Colon (tissue), 2 donors: Measurements from ENCODE around the gene FAM210A.

Experiments used
- FAIRE-seq: peaks from 2 replicates; lab custom pipeline; 2012; peaks lifted over from hg19 to GRCh38; lab: Jason Lieb, UNC
- donor health status: control.
- donor health status: control.

The FAM210A gene

GRCh38 chr18:13645093-13645492, 81.3 kb downstream of the FAM210A start:
- FAIRE-seq = no peak

DNA sequence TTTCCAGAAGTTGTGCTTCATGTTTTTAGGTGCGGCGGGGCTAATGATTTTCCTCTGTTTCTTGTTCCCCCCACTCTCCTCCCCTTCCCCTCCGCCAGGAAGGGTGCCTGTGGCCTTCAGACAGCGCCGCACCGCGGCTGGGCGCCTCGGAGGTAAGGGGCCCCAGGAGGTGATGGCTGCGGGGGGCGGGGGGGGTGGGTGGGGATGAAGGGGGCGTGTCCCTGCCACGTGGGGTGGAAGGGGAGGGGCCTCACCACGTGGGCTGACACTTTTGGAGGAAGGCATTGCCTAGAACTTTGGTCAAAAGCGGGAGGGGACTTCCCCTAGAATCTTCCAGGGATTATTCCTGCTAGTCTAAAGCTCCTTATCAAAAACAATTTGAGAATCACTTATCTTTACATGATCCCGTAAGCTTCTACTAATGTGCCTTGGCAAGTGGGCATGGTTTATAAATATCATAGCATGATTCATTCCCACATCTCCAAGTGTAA, 83.1 kb downstream of the FAM210A start:
- FAIRE-seq = no peak

- no peak for FAIRE-seq
These were observed 83.9 kb downstream of the FAM210A start for GRCh38 chr18:13642440-13642827.

GRCh38 chr18:13641551-13642439, 84.6 kb downstream of the FAM210A start:
- no peak for FAIRE-seq

- no peak for FAIRE-seq
These were observed 86.0 kb downstream of the FAM210A start for GRCh38 chr18:13640266-13640860.

- FAIRE-seq = no peak
These were observed 87.4 kb downstream of the FAM210A start for GRCh38 chr18:13638719-13639595.

- no peak for FAIRE-seq
These were observed 91.3 kb downstream of the FAM210A start for GRCh38 chr18:13635046-13635445.

GRCh38 chr18:13633700-13634099, 92.7 kb downstream of the FAM210A start:
- no peak for FAIRE-seq

- FAIRE-seq = no peak
These were observed 95.6 kb downstream of the FAM210A start for GRCh38 chr18:13630716-13631268.

- no peak for FAIRE-seq
These were observed 96.3 kb downstream of the FAM210A start for GRCh38 chr18:13629841-13630715.

GRCh38 chr18:13628211-13628610, 98.1 kb downstream of the FAM210A start:
- no peak for FAIRE-seq

DNA sequence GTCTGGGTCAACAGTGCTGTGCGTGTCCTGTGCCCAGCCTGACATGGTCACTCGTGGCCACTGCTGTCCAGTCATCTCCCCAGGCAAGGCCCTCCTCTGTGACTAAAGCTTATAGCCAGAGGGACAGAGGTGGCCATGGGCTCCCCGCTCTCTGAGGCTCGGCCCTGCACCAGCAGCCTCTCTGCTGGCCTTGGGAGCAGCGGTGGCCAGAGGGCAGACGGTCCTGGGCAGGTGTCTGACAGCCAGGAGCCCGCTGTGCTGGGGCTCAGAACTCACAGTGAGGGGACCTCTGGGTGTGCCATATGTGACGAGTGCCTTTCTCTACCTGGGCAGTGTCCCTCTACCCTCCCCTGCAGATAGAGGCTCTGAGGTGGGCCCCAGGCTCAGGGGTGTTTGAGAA, 98.7 kb downstream of the FAM210A start:
- no peak for FAIRE-seq

- no peak for FAIRE-seq
These were observed 99.8 kb downstream of the FAM210A start for GRCh38 chr18:13626544-13626908.

DNA sequence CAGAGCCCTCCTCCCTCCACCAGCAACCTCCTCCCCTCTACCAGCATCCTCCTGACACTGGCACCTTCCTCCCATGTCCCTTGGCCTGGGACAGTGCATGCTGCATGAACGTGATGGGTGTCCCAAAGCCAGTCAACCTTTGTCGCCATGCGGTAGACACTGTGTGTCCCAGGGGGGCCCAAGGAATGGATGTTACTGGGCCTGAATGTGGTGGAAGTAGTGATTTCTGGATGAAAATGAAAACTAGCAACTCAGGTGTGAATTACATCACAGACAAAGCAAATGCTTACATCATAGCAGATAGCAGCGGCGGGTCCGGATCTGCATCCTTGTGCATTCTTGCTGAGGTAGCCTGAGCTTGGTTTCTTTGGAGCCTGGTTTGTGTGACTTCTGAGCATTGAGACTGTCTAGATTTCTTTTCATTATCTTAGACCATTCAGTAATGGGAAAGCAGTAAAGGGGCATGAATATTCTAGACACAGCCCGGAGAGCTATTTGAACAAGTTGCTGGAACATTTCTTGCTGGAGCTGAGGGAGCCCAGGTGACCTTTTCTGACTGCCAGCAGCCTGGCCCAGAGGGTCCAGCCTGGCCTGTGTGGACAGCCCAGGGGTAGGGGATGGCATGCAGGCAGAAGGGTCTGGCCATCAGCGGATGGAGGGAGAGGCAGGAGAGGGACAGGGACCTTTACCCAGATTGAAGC, 100.4 kb downstream of the FAM210A start:
- no peak for FAIRE-seq

DNA sequence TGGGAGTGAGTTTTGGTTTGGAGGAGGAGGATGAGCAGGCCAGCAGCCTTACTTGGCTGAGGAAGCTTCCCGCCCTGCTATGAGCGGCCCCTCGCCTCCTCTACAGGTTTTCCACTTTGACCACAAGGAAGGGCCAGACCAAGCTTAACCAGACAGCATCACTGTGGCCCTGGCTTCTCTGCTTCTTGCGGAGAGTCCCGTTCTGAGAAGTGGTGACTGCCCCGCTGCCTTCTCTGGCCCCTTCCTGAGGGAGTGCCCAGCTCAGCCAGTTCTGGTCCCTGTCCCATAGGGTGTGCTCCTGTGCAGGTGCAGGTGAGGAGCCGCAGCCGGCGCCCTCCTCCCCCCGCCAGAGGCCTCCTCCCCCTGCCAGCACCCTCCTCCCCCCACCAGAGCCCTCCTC, 101.0 kb downstream of the FAM210A start:
- FAIRE-seq = no peak

- no peak for FAIRE-seq
These were observed 101.7 kb downstream of the FAM210A start for GRCh38 chr18:13624563-13625237.

DNA sequence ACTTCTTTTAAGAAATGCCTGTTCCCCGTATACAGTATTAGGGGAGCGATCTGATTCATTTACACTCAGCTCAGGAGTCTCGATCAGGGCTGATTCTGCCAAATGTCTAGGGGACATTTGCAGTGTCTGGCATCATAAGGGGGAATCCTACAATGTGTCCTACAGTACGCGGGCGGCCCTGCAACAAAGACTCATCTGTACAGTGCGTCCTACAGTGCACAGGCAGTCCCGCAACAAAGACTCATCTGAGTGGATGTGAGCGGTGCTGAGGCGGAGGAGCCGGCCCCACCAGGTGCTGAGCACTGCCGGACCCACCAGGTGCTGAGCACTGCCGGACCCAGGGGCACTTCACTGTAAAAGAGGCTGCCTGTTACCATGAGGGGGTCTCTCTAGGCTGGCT, 102.5 kb downstream of the FAM210A start:
- FAIRE-seq = no peak

DNA sequence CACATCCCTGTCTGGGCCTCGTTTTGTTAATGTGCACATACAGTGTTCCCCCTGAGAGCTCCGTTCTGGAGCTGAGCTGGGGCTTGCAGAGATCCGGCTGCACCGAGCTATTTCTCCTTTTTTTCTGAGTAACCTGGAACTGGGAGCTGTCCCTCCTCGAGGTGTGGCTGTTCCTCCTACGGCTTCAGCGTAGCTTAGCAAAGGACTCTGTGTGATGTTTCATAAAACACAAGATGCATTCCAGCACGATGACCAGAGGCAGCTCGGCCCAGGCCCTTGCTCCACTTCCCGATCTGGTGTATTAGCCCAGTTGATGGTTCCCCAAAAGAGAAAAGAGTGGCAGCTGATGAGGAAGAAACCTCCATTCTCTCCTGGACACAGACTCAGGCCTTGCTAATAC, 103.0 kb downstream of the FAM210A start:
- no peak for FAIRE-seq

- no peak for FAIRE-seq
These were observed 103.6 kb downstream of the FAM210A start for GRCh38 chr18:13622751-13623150.
